Measurements from ENCODE around the gene ABHD17C.

Gene ABHD17C

GRCh38 chr15:80753161-80753560, 58.1 kb downstream of the ABHD17C start:
- no peak overlapping the region for H2AFZ ChIP-seq (ENCODE audit: low read length)
- no peaks in the 10 kb centered on the region for H3F3A ChIP-seq (ENCODE audit: low read depth)
- no peaks in the 10 kb centered on the region for H3K4me1 ChIP-seq (ENCODE audit: insufficient read depth, low read length, poor library complexity, severe bottlenecking)
- H3K9ac ChIP-seq (ENCODE audit: low read depth, low read length, poor library complexity, severe bottlenecking) = no peak overlapping the region
- H3K9me2 ChIP-seq (replicated peaks; ENCODE audit: low read depth, low read length) = no peaks in the 10 kb centered on the region
- no peaks in the 10 kb centered on the region for H4K20me1 ChIP-seq (ENCODE audit: insufficient read depth, low read length, poor library complexity, severe bottlenecking)
- no peak overlapping the region for H3K4me3 ChIP-seq (ENCODE audit: low read length, poor library complexity, severe bottlenecking)
- H3K79me2 ChIP-seq (ENCODE audit: insufficient read depth, low read length) = no peaks in the 10 kb centered on the region
- no peaks in the 10 kb centered on the region for H3K27me3 ChIP-seq (ENCODE audit: insufficient read depth, low read length, poor library complexity, severe bottlenecking)
- no peak overlapping the region for H3K4me2 ChIP-seq (ENCODE audit: low read depth, low read length, poor library complexity, severe bottlenecking)
- no peak for TF ChIP-seq CTCF (conservative IDR thresholded peaks at IDR 0.05; ENCODE audit: low read length)
- TF ChIP-seq EZH2phosphoT487 (IDR thresholded peaks at IDR 0.05; ENCODE audit: borderline replicate concordance) = no peak
- no peaks in the 10 kb centered on the region for H3K9me3 ChIP-seq (ENCODE audit: insufficient read depth, low read depth, low read length)
- H3K36me3 ChIP-seq (ENCODE audit: insufficient read depth, low read length) = no peaks in the 10 kb centered on the region

GRCh38 chr15:80754014-80754413, 58.9 kb downstream of the ABHD17C start:
- H3K9me2 ChIP-seq (replicated peaks; ENCODE audit: low read depth, low read length) = no peaks in the 10 kb centered on the region
- H3K9me3 ChIP-seq (ENCODE audit: insufficient read depth, low read depth, low read length) = no peaks in the 10 kb centered on the region
- no peak overlapping the region for H3K4me2 ChIP-seq (ENCODE audit: low read depth, low read length, poor library complexity, severe bottlenecking)
- no peak overlapping the region for H3K4me3 ChIP-seq (ENCODE audit: low read length, poor library complexity, severe bottlenecking)
- H3K27me3 ChIP-seq (ENCODE audit: insufficient read depth, low read length, poor library complexity, severe bottlenecking) = no peaks in the 10 kb centered on the region
- H3K4me1 ChIP-seq (ENCODE audit: insufficient read depth, low read length, poor library complexity, severe bottlenecking) = no peaks in the 10 kb centered on the region
- TF ChIP-seq EZH2phosphoT487 (IDR thresholded peaks at IDR 0.05; ENCODE audit: borderline replicate concordance) (no peak), CTCF (conservative IDR thresholded peaks at IDR 0.05; ENCODE audit: low read length) (no peak)
- no peak overlapping the region for H2AFZ ChIP-seq (ENCODE audit: low read length)
- H3K79me2 ChIP-seq (ENCODE audit: insufficient read depth, low read length) = no peaks in the 10 kb centered on the region
- H3F3A ChIP-seq (ENCODE audit: low read depth) = no peaks in the 10 kb centered on the region
- no peaks in the 10 kb centered on the region for H4K20me1 ChIP-seq (ENCODE audit: insufficient read depth, low read length, poor library complexity, severe bottlenecking)
- H3K36me3 ChIP-seq (ENCODE audit: insufficient read depth, low read length) = no peaks in the 10 kb centered on the region
- H3K9ac ChIP-seq (ENCODE audit: low read depth, low read length, poor library complexity, severe bottlenecking) = no peak overlapping the region

- H3F3A ChIP-seq (ENCODE audit: low read depth) = no peaks in the 10 kb centered on the region
- no peak overlapping the region for H3K9ac ChIP-seq (ENCODE audit: low read depth, low read length, poor library complexity, severe bottlenecking)
Observed at GRCh38 chr15:80755885-80756284, 60.8 kb downstream of the ABHD17C start.

More at GRCh38 chr15:80755885-80756284, 60.8 kb downstream of the ABHD17C start:
- Histone ChIP-seq H3K27me3 (ENCODE audit: insufficient read depth, low read length, poor library complexity, severe bottlenecking) (no peaks in the 10 kb centered on the region), H3K36me3 (ENCODE audit: insufficient read depth, low read length) (no peaks in the 10 kb centered on the region), H3K9me3 (ENCODE audit: insufficient read depth, low read depth, low read length) (no peaks in the 10 kb centered on the region), H3K79me2 (ENCODE audit: insufficient read depth, low read length) (no peaks in the 10 kb centered on the region), H4K20me1 (ENCODE audit: insufficient read depth, low read length, poor library complexity, severe bottlenecking) (no peaks in the 10 kb centered on the region), H3K9me2 (replicated peaks; ENCODE audit: low read depth, low read length) (no peaks in the 10 kb centered on the region), H2AFZ (ENCODE audit: low read length) (no peak overlapping the region), H3K4me3 (ENCODE audit: low read length, poor library complexity, severe bottlenecking) (no peak overlapping the region), H3K4me1 (ENCODE audit: insufficient read depth, low read length, poor library complexity, severe bottlenecking) (no peaks in the 10 kb centered on the region), H3K4me2 (ENCODE audit: low read depth, low read length, poor library complexity, severe bottlenecking) (no peak overlapping the region)
- TF ChIP-seq EZH2phosphoT487 (IDR thresholded peaks at IDR 0.05; ENCODE audit: borderline replicate concordance) = no peak
- TF ChIP-seq CTCF (conservative IDR thresholded peaks at IDR 0.05; ENCODE audit: low read length) = no peak
